PC-3 (cell line): ENCODE results near the gene CENPO.

Experiments
- CTCF ChIP-seq: fragments of 300-600 bp; sonication (generic); conservative IDR thresholded peaks from 2 replicates; pipeline ENCODE4 v1.5.1; 2017; ENCODE audit warnings: antibody characterized with exemption, low read depth, mild to moderate bottlenecking, low read length
- EZH2 ChIP-seq: fragments of 300-600 bp; sonication (generic); IDR thresholded peaks from one replicate; pipeline ENCODE4 v1.6.1; 2017; ENCODE audit warnings: antibody characterized with exemption, mild to moderate bottlenecking, low read length; ENCODE audit not compliant: unreplicated experiment
- EZH2phosphoT487 ChIP-seq: fragments of 300-600 bp; sonication (generic); IDR thresholded peaks from 2 replicates; pipeline ENCODE4 v1.6.1; 2018; ENCODE audit warnings: mild to moderate bottlenecking, antibody characterized with exemption, low read length, borderline replicate concordance

- TF ChIP-seq EZH2 (no peak), CTCF (no peak), EZH2phosphoT487 (no peak)
Measured at GRCh38 chr2:24743924-24744323, 49.3 kb upstream of the CENPO start.
